ENCODE results near the gene ACAD11.

DNA sequence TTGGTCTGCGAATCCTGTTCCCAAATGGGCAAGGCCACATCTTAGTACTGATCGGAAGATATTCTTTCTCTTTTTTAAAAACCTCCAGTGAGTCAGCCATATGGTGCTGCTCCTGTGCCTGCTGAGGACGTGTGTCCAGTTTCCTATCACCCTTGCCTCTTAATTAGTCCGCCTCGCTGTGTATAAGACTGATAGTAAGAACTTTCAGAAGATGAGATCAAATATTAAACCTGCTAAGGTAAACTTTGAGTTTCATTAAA, 1.1 kb upstream of the ACAD11 start:
- TF ChIP-seq, protein P1, sequence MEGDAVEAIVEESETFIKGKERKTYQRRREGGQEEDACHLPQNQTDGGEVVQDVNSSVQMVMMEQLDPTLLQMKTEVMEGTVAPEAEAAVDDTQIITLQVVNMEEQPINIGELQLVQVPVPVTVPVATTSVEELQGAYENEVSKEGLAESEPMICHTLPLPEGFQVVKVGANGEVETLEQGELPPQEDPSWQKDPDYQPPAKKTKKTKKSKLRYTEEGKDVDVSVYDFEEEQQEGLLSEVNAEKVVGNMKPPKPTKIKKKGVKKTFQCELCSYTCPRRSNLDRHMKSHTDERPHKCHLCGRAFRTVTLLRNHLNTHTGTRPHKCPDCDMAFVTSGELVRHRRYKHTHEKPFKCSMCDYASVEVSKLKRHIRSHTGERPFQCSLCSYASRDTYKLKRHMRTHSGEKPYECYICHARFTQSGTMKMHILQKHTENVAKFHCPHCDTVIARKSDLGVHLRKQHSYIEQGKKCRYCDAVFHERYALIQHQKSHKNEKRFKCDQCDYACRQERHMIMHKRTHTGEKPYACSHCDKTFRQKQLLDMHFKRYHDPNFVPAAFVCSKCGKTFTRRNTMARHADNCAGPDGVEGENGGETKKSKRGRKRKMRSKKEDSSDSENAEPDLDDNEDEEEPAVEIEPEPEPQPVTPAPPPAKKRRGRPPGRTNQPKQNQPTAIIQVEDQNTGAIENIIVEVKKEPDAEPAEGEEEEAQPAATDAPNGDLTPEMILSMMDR (IDR thresholded peaks at IDR 0.05): no peak
- TF ChIP-seq POLR2AphosphoS5 (IDR thresholded peaks at IDR 0.05; ENCODE audit: insufficient read depth in 1 of 2, low read depth in 1 of 2): no peak
